Stimulated activated CD4-positive, alpha-beta T cell treated with anti-CD3 and anti-CD28 coated beads, Interleukin-2, amount 100 ng/mL, for 24 hours (primary cell): ENCODE measurements around the gene EPHA6.

ENCODE experiments used
- DNase-seq, 2 donors: peaks; one replicate each; pipeline ENCODE4 v3.0.0-alpha.2; 2020

The EPHA6 gene

DNA sequence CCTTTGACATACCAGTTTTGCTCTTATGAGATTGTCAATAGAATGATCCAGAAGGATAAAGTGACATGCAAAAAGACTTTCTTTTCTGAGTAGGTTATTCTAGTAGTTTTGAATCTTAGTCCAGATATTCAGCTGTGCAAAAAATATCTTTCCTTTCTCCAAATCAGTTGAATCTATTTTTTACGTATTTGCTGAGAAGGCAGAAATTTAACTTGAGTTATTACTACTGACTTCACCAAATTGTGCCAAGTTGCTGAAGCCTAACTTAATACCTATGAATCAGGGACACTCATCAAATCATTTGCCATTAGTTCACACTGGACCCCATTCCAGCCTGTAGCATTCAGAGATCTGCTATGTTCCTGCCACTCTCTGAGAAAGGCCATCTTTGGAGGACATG is 215.6 kb downstream of the EPHA6 start:
- DNase-seq = no peak

DNA sequence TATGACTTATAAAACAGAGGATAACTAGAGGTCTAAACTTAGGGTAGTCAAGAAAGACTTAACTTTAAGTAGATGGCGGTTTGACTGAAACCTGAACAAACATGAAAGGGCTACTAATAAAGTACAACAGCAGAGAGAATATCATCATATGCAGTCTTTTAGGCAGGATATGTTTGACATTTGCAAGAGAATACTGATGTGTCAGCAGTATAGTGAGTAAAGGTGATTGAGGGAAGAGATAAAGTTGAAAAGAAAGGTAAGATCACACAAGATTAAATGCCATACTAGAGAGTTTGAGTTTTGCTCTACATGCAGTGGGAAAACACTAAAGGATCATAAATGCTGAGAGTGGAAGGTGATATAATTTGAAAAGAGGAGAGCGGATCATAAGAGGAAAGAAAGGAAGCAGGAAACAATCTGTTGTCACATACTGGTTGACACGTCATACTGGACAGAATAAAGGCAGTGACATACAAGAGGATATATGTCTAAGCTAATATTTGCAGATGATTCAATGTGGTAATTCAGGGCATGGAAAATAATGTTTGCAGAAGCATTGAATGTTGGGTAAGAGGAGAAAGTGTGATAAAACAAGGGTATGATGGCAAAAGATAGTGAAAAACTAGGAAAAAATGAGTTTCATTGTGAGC is 223.0 kb downstream of the EPHA6 start:
- DNase-seq = no peak

DNA sequence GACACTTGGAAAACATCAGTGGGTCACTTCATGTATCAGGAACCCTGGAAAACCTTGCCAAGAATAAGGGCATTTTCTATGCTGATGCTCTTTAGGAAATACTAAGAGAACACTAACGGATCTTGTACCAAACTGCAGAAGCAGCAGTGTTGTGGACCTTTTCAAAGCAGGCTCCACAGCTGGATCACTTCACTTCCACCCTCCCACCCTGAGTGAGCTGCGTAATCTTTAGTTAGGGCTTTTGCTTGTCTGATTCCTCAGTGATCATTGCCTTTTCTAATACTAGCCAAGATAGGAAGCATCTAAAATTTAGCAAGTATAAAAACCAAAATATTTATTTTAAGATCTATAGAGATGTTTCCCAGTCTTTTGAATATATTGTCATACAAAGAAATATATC is 229.0 kb downstream of the EPHA6 start:
- no peak for DNase-seq

DNA sequence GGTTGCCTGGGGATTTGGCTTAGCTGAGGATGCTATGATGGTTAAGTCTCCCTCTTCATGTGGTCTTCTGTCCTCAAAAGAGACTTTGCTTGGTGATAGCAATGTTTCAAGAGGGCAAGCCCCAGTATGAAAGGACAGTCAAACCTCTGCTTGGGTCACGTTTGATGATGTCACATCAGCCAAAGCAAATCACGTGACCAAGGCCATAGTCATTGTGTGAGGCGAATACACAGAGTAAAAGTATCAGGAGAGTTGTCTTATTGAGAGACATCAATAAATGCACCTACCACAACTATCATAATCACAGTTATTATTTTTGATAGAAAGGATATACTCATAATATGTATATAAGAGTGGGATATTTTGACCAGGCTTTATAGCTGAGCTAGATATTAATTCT is 243.0 kb downstream of the EPHA6 start:
- DNase-seq = no peak

DNA sequence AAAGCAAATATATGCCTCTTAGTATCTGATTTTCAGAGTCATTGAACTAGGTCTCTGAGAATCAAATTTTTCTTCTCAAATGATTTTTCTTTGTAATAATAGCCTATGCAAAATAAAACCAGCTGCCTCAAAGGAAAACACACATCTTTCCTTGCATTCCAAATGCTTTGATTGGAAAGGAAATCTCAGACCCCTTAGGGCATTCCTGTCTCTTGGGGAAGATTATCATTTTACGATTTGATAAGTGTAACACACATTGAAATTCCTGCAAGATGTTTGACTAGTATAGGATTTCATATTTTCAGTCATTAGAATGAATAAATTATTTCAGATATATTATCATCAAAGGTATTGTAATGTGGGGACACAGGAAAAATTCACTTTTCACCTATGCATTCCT is 244.8 kb downstream of the EPHA6 start:
- no peak for DNase-seq

DNA sequence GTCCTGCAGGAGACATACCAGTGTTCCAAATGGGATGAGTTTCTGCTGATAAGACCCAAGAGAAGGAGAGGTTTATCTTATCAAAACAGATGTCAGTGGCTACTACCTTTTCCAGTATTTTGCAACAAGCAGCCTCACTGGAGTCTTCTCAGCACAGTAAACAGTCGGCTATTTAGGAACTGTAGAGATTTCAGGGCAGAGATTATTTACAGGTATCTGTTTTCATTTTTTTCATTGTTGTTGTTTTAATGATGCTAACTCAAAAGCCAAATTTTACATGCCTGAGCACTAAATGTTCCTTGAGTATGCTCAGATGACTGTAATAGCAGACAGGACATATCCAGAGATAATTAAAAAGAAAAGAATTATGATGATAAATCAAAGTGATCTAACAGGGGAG is 252.1 kb downstream of the EPHA6 start:
- no peak for DNase-seq

DNA sequence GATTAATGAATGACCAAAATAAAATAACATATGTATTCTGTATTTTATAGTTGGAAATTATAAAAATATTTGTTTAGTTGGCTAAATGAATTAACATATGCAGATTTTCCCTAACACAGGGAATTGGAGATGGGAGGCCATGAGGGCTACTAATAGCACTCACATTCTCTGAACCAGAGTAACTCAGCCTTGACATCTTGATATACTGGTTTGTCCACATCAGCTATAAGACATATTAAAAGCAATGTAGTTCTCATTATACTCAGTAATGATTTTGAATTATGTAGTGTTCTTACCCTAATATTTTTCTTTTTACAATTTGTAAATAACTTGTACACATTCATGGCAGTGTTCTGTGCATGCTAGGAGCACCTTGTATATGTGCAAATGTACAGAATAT is 255.9 kb downstream of the EPHA6 start:
- DNase-seq = no peak

DNA sequence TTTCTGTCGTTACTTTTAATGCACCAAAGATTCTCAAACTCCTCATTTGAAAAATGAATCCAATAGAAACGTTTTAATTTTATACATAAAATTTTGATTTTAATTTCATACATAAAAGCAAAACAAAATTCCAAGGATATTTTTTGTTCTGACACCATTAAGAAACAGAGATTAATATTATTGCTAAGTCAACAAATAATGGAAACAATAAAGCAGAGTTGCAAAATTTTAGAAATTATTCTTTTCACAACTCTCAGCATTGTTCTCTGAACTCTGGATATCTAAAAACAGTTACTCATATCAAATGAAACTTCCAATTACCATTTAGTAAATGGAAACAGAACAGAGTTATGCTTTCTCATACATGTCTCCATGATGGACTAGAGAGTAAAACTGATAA is 260.2 kb downstream of the EPHA6 start:
- DNase-seq = no peak

DNA sequence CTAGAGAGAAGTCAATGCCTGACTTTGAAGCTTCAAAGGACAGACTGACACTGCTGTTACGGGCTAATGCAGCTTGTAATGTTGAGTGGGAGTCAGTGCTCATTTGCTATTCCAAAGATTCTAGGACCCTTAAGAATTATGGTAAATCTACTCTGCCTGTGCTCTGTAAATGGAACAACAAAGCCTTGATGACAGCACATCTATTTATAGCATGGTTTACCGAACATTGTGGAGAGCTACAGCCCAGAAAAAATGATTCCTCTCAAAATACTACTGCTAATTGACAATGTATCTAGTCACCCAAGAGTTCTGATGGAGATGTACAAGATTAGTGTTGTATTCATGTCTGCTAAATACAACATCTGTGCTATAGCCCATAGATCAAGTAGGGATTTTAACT is 262.3 kb downstream of the EPHA6 start:
- no peak for DNase-seq

DNA sequence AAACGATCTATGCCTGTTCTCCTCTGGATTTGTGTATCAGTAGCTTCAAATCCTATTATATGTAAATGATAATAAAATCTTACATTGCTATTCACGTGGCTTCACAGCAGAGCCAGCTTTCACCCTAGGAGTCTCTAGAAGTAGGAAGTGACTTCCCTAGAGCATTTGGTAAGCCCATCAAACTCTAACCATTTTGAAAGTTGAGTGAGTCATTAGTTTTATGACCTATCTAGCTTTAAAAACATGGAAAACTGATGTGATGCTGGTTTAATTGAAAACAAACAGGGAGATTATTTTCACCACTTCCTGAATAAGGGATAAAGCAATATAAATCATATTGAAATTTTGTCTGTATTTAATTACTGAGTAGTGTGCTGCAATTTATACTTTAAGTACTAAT is 275.2 kb downstream of the EPHA6 start:
- DNase-seq = no peak

DNA sequence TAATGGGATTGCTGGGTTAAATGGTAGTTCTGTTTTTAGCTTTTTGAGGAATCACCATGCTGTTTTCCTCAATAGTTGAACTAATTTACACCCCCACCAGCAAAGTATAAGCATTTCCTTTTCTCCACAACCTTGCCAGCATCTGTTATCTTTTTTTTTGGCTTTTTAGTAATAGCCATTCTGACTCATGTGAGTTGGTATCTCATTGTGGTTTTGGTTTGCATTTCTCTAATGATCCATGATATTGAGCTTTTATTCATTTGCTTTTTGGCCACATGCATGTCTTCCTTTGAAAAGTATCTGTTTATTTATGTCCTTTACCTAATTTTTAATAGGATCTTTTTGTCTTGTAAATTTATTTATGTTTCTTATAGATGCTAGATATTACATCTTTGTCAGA is 288.2 kb downstream of the EPHA6 start:
- no peak for DNase-seq

DNA sequence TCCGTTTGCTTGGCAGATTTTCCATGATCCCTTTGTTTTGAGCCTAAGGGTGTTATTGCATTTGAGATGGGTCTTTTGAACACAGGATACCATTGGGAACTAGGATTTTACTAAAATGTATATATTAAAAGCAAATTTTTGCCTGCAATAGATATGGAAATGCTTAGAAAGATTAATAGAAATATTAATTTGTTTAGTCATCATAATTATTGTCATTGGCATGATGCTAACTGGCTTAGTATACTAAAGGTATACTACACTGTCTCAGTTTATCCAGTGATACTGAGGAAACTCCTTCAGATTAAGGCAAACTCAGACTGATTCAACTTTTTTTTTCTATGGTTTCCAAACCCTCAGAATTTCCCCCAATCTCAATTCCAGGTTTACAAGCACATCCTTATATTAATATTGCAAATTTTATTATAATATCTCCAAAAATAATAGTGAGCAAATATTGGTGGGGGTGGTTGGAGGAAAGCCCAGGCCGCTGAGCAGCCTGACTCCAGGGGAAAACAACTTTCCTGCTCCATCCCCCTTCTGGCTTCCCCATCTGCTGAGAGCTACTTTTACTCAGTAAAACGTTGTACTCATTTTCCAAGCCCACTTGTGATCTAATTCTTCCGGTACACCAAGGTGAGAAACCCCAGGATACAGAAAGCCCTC is 291.7 kb downstream of the EPHA6 start:
- DNase-seq = no peak

DNA sequence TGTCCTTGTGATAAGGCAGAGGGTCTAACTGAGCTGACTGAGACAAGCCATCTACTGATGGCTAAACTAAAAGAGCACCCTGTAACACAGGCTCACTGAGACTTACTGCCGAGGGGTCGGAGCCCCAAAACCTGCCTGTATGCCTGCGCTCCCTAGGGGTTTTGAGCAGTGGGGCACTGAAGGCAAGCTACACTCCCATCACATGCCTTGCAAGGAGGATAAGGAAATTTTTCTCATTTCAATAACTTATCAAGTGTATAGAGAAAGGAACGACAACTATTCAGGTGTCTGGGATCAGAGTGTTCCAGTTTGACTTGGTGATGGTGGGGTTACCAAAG is 292.2 kb downstream of the EPHA6 start:
- DNase-seq = no peak

DNA sequence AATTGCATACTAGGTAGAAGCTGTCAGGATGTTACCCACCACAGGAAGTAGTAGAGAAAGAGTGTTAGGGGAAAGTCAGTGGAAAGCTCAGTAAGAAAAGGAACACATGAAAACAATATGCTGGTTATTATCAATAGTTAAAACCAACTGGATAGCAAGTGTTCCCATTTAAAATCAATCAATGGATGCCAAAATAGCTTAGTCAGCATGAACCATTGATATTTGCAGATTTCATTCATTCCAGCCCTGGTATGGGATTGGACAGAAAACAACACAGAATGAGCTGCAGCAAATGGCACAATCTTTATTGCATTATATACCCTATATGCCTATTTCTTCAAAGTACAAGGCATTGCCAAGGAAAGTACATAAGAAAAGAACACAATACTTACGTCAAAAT is 293.7 kb downstream of the EPHA6 start:
- no peak for DNase-seq

DNA sequence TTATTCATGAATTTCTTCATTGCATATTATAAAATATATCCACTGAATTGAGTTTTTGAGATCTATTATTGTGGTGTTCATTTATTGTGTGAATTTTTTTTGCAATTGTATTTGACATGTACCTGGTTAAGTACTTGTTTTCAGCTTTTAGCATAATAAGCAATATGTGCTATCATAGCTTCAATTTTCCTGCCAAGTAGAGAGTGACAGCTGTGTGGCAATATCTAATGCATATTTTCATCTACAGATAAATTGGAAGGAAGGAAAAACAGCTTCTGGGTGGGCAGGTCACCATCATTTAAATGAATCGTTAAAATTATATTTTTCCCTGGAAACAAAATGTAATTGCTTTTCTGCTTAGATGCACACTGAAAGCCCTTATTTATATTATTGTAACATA is 296.9 kb downstream of the EPHA6 start:
- no peak for DNase-seq

DNA sequence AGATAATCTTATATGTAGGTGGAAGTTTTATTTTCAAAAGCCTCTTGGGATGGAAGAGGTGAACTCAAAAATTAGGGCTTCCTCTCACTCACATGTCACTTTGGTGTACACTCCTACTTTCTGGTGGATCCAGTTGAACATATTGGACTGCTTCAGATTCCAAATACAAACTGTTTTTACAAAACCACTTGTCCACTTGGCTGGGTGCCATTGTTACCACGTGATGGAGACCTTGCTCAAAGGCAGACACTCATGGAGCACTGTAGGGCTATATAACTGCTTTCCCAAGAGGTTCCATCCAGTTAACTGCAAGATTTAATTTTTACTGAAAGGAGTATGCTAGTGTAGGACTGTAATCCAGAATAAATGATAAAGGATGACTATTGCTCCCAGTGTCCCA is 307.0 kb downstream of the EPHA6 start:
- DNase-seq = no peak

DNA sequence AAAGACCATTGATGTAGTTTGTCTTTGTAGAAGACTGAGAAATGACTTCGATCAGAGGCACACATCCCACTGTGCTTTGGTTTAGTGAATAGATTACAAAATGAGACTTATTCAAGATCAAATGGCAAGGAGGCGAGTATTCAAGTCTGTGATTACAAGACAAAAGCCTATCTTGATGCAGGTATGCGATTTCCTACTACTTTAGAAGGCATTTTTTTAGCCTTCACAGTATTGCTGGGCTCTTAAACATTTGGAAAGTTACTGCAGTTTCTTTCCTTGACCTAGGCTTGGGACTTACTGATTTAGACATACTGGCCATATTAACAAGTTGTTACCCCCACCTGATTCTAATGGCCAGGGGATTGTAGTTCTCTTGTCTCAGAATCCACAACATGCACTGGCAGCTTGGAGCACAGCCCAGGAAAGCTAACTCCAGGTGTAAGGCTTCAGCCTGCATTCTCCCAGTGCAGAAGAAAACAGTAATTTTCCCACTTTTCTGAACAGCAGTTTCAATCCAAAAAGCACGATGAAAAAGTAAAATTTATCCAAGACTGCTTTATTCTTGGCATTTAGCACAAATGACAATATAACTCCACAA is 311.6 kb downstream of the EPHA6 start:
- no peak for DNase-seq

DNA sequence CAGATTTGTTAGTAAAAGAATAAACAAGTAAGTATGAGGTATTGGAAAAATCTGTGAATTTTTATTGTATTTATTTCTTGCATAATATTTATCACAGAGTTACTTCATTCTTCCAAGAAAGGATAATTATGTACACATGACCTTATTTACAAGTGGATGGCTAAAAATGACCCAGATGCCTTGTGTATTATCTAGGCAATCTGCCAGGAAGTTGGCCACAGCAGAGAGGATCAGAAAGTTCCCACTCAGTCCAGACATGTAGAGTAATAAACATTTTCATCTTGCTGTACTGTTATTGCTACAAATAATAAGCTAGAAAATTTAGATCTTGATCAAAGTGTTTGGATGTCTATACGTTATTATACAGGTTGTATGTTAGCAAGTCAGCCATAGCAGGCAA is 317.1 kb downstream of the EPHA6 start:
- DNase-seq = no peak

DNA sequence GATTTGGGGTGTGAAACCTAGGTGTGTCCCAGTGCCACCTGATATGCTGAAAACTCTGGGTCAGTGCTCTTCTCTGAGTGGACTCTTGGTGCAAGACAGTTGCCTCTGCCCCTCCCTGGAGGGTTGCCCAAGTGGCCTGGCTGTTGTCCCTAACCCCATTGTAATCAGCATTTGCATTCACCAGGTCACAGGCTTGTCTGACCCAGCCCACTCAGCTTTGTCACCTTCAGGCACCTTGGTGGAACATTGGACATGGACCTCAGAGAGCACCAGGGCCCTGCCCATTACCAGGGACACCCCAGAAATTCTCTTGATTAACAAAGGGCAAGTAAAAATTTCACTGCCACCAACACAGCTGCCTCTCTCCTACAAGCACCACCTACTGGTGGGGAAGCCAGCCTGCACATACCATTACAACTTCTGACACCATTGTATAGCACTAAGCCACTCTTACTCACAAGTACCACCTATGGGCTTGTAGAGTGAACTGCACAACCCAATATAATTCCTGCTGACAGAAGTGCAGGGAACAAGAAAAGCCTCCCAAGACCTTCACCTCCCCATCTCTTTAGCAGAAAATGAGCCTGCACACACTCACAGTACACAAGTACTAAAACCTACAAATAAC is 324.6 kb downstream of the EPHA6 start:
- no peak for DNase-seq

DNA sequence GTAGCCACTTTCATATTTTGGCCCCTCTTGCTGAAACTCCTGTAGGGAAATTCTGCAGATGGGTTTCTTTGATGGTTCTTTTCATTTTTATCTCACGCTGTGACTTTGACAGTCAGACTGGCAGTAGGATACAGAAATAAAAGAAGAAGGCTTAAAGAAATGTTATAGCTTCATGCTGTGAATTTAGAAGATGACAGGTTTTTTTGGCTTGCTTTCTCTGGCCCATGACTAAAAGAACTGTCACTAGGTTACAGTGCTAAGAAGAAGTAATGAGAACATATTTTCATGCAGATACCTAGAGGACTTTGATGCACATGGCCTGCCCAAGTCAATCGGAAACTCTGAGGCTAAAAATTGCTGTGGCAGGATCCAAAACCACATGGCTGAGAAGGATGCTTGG is 334.5 kb downstream of the EPHA6 start:
- no peak for DNase-seq

DNA sequence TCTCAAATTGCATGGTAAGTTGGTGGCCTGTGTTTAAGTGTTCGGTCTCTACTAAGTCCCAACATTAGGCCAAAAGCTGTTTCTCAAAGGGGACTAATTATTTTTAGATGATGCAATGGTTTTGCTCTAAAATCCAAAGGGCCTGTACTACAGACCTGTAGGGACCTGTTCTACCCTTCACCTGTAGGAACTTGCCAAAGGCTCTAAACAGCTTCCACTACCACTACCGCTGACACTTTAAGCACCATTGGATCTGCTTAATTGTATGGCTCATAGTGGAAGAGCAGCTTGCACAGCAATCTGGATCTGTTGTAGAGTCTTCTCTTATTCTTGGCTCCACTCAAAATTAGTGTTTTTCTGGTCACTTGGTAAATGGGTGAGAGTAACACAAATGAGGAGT is 346.8 kb downstream of the EPHA6 start:
- DNase-seq = no peak

DNA sequence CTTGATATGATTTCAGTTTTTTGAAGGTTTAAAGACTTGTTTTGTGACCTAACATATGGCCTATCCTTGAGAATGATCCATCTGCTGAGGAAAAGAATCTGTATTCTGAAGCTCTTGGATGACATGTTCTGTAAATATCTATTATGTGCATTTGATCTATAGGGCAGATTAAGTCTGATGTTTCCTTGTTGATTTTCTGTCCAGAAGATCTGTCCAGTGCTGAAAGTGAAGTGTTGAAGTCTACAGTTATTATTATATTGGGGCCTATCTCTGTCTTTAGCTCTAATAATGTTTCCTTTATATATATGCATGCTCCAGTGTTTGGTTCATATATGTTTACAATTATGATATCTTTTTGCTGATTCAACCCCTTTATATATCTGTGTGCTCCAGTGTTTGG is 362.8 kb downstream of the EPHA6 start:
- DNase-seq = no peak

DNA sequence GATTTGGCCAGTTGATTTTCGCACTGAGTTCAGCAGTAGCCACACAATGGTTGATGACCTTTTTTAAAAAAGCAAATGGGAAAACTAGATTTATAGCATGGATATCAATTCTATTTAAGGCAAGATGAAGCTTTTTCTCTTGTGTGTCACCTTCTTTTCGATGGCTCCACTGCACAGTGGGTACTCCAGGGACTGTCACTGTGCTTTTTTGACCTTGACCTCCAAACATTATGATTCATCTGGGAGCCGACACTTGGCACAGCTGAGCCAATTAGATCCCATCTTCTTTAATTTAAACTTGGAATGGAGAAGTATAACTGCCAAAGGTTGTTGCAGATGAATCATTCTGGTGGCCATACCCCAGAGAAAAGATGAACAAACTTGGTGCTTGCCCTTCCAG is 367.3 kb downstream of the EPHA6 start:
- DNase-seq = no peak

DNA sequence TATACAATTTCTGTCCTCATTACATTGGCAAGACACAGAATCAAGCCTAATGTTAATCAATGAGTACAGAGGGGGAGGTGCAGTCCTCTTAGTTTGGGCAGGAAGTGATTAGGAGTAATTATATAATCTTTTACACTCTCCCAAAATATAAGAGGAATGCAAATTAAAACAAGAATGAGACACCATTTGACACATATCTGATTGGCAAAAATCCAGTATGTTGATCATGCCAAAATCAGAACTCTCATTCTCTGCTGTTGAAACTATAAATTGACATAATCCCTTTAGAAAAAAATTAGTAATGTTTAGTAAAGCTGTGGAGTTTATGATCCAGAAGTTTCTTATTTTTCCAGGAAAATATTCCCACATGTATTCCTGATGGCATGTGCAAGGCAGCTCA is 373.4 kb downstream of the EPHA6 start:
- no peak for DNase-seq

DNA sequence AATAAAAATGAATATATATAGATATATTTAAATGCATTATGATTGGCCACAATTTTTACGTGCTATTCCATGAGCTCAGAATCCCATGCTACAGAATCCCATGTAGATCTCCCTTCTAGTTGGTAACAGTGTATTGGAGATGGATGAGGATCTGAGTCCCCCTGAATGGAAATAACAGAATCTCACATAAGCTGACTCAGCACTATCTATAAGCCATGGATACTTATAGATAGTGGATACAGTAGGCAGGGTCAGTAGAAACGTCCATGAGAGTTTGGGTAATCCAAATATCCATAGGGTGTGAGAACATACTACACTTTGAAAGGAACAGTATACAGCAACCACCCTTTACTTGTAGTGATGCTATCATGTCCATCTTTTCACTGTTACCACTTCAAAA is 375.4 kb downstream of the EPHA6 start:
- DNase-seq = no peak
